ENCODE results near the gene SLC1A1.

DNA sequence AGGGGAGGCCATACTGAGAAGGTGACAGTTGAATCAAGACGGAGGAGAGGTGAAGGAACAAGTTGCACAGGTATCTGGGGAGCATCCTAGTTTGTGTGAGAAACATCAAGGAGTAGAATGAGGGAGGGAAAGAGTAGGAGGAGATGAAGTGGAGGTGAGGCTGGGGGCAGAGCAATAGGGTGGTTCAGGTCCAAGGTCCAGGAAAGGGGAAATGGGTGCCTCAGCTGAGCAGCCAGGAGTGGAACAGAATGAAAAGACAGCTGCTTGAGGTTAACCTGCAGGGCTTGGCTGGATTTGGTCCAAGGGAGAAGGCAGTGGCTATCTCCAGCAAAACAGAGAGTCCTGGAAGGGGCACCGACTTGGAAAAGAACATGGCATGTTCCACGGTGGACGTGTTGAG is 5.3 kb downstream of the SLC1A1 start:
- TF ChIP-seq EZH2 (IDR thresholded peaks at IDR 0.05) = no peak
- TF ChIP-seq POLR2AphosphoS5 (IDR thresholded peaks at IDR 0.05; ENCODE audit: borderline replicate concordance, low read depth, low read length) = no peak
- no peak for TF ChIP-seq FOXP2 (optimal IDR thresholded peaks at IDR 0.05; ENCODE audit: control extremely low read depth, extremely low read length, insufficient read depth)
